IPS DF 6.9 (cell line): ENCODE results near the gene GCK.

Experiments
- DNase-seq: peaks from one replicate; pipeline ENCODE4 v3.0.0-alpha.2; 2013; ENCODE audit warnings: low read depth, low spot score
- H3K27ac ChIP-seq: one replicate; pipeline ENCODE4 v1.5.1; 2013; ENCODE audit warnings: low read length, control low read depth
- H3K27me3 ChIP-seq: 2 replicates; pipeline ENCODE4 v1.6.1; 2013; ENCODE audit warnings: mild to moderate bottlenecking, low read length; ENCODE audit not compliant: control insufficient read depth, insufficient read depth
- H3K36me3 ChIP-seq: 2 replicates; pipeline ENCODE4 v1.6.1; 2013; ENCODE audit warnings: low read length; ENCODE audit not compliant: control insufficient read depth, insufficient read depth
- H3K4me1 ChIP-seq: 2 replicates; pipeline ENCODE4 v1.6.1; 2013; ENCODE audit warnings: low read length; ENCODE audit not compliant: control insufficient read depth, insufficient read depth
- H3K4me3 ChIP-seq: 2 replicates; pipeline ENCODE4 v1.5.1; 2013; ENCODE audit warnings: mild to moderate bottlenecking, low read length
- H3K9me3 ChIP-seq: 2 replicates; pipeline ENCODE4 v1.6.1; 2013; ENCODE audit warnings: low read length, inconsistent platforms; ENCODE audit not compliant: control insufficient read depth, insufficient read depth
- WGBS: extraction: QIAGEN DNeasy Blood & Tissue Kit; methylation state at CpG from one replicate; pipeline ENCODE4 v1.1.7; 2013; ENCODE audit warnings: mixed read lengths, missing lambda C conversion rate; ENCODE audit not compliant: insufficient read length, insufficient coverage; 5-methylcytosine and 5-hydroxymethylcytosine counted together

The GCK gene

DNA sequence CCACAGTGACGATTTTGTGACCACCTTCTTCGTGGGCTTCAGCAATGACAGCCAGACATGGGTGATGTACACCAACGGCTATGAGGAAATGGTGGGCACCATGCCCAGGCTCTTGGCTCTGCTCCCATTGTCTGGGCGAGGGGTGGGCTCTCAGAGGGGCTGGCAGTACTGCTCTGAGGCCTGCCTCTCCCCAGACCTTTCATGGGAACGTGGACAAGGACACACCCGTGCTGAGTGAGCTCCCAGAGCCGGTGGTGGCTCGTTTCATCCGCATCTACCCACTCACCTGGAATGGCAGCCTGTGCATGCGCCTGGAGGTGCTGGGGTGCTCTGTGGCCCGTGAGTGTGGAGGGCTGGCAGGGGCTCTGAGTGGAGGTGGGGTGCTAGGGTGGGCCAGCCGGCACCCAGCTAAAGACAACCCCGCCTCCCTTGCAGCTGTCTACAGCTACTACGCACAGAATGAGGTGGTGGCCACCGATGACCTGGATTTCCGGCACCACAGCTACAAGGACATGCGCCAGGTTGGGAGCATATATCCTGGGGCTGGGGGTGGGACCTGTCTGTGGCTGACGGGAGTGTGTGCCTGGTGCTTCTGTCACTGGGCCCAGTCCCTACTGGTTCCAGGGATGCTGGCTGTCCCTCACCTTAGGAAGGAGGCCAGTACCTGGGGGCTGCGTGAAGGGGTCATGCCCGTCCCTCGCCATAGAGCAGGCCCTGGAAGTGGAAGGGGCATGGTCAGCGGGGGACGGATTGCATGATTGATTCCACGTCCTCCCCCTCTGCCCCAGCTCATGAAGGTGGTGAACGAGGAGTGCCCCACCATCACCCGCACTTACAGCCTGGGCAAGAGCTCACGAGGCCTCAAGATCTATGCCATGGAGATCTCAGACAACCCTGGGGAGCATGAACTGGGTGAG, 78.3 kb downstream of the GCK start:
- Histone ChIP-seq H3K4me1 (0 out of 2 replicates have a peak, but pooled peaks cover 2% of the 10 kb centered on the region), H3K9me3 (no peaks in the 10 kb centered on the region), H3K36me3 (peaks cover 36% of the 10 kb centered on the region), H3K27ac (no peak overlapping the region), H3K4me3 (no peak overlapping the region), H3K27me3 (no peaks in the 10 kb centered on the region)
- WGBS, result no CpG with 5 or more reads among the region's 27 CpGs
- DNase-seq, result no peak

- no peaks in the 10 kb centered on the region for H3K27me3 ChIP-seq
- peaks cover 28% of the 10 kb centered on the region for H3K36me3 ChIP-seq
- 0 out of 2 replicates have a peak, but pooled peaks cover 2% of the 10 kb centered on the region for H3K4me1 ChIP-seq
- H3K9me3 ChIP-seq, result no peaks in the 10 kb centered on the region
- H3K4me3 ChIP-seq, result no peak overlapping the region
- DNase-seq, result no peak
- no CpG with 5 or more reads among the region's 18 CpGs for WGBS
- H3K27ac ChIP-seq, result no peak overlapping the region
These were observed 79.2 kb downstream of the GCK start for GRCh38 chr7:44109991-44110390.

GRCh38 chr7:44108768-44109750, 80.2 kb downstream of the GCK start:
- Histone ChIP-seq H3K36me3 (peaks cover 18% of the 10 kb centered on the region), H3K9me3 (no peaks in the 10 kb centered on the region), H3K4me3 (no peak overlapping the region), H3K4me1 (0 out of 2 replicates have a peak, but pooled peaks cover 2% of the 10 kb centered on the region), H3K27ac (no peak overlapping the region), H3K27me3 (no peaks in the 10 kb centered on the region)
- no peak for DNase-seq
- WGBS, result no CpG with 5 or more reads among the region's 21 CpGs

DNA sequence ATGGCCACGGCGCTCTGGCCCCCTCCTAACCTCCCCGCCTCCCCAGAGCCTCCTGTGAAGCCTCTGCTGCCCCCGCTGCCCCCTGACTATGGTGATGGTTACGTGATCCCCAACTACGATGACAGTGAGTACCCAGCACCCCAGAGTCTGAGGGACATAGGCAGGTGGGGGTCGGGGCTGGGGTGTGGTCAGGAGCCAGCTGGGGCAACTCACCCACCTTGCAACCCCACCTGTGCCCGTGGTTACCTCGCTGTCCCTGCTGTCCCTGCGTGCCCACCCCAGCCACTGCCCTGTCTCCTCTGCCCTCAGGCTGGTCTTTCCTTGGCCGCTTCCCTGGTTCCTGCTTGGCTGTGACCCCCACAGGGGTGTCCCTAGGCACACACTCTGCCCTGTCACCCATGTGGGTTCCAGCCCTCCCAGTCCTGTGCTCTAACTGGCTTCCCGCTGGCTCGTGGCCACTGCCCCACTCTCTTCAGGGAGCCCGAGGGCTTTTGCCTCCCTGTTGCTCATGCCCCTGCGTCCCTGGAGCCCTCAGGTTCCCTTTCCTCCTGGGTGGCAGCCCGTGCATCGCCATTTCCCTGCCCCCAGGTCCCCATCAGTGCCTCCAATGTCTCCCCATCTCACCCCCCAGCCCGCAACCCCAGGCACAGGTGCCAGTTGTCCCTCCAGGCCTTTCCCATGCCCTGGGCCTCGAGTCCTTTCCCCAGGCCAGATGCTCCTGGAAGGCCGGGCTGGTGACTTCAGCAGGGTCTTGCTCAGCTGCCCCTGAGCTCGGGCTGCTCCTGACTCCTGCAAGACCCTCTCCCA, 81.1 kb downstream of the GCK start:
- no peak overlapping the region for H3K27ac ChIP-seq
- no CpG with 5 or more reads among the region's 21 CpGs for WGBS
- no peaks in the 10 kb centered on the region for H3K9me3 ChIP-seq
- peaks cover 12% of the 10 kb centered on the region; the same call in 1 of the 2 replicates for H3K36me3 ChIP-seq
- DNase-seq, result no peak
- 0 out of 2 replicates have a peak, but pooled peaks cover 2% of the 10 kb centered on the region for H3K4me1 ChIP-seq
- H3K4me3 ChIP-seq, result no peak overlapping the region
- no peaks in the 10 kb centered on the region for H3K27me3 ChIP-seq

DNA sequence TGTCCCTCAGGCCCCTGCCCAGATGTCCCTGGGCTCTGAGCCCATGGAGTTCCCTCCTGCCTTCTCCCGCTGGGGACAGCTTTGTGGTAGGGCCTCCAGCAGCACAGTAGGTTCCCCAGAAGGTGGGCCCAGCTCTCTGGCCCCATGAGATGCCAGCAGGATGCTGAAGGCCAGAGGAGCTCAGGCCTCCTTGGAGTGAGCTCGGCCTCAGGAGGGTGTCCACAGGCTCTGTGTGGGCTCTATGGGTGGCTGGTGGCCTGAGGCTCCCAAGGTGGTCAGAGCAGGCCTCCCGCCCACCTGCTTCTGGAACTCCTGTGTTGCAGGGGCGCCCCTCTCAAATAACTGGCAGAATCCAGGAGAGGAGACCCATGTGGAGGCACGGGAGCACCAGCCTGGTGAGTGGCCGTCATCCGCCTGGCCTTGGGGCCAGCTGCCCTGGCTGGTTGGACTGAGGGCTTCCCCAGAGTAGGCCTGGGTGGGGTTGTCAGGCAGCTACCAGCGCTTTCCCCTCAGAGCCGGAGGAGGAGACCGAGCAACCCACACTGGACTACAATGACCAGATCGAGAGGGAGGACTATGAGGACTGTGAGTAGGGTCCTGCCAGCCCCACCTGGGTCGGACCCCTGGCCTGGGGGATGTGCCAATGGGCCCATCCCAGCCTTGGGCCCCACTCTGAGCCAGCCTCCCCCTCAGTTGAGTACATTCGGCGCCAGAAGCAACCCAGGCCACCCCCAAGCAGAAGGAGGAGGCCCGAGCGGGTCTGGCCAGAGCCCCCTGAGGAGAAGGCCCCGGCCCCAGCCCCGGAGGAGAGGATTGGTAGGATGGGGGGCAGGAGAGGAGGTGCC, 81.9 kb downstream of the GCK start:
- no peak overlapping the region for H3K4me3 ChIP-seq
- no CpG with 5 or more reads among the region's 18 CpGs for WGBS
- peaks cover 10% of the 10 kb centered on the region; the same call in 1 of the 2 replicates for H3K36me3 ChIP-seq
- H3K27ac ChIP-seq, result no peak overlapping the region
- DNase-seq, result no peak
- no peaks in the 10 kb centered on the region for H3K27me3 ChIP-seq
- no peaks in the 10 kb centered on the region for H3K9me3 ChIP-seq
- no peaks in the 10 kb centered on the region for H3K4me1 ChIP-seq

GRCh38 chr7:44106311-44107065, 82.8 kb downstream of the GCK start:
- H3K27me3 ChIP-seq, result no peaks in the 10 kb centered on the region
- peaks cover 10% of the 10 kb centered on the region; the same call in 1 of the 2 replicates for H3K36me3 ChIP-seq
- no peaks in the 10 kb centered on the region for H3K4me1 ChIP-seq
- no peak overlapping the region for H3K4me3 ChIP-seq
- H3K9me3 ChIP-seq, result no peaks in the 10 kb centered on the region
- H3K27ac ChIP-seq, result no peak overlapping the region
- WGBS, result no CpG with 5 or more reads among the region's 10 CpGs
- DNase-seq, result no peak

- peaks cover 6% of the 10 kb centered on the region; the same call in 1 of the 2 replicates for H3K36me3 ChIP-seq
- H3K27me3 ChIP-seq, result no peaks in the 10 kb centered on the region
- H3K4me3 ChIP-seq, result no peak overlapping the region
- no CpG with 5 or more reads among the region's 2 CpGs for WGBS
- H3K9me3 ChIP-seq, result no peaks in the 10 kb centered on the region
- H3K27ac ChIP-seq, result no peak overlapping the region
- no peak for DNase-seq
- no peaks in the 10 kb centered on the region for H3K4me1 ChIP-seq
These were observed 83.4 kb downstream of the GCK start for GRCh38 chr7:44105832-44106231.

DNA sequence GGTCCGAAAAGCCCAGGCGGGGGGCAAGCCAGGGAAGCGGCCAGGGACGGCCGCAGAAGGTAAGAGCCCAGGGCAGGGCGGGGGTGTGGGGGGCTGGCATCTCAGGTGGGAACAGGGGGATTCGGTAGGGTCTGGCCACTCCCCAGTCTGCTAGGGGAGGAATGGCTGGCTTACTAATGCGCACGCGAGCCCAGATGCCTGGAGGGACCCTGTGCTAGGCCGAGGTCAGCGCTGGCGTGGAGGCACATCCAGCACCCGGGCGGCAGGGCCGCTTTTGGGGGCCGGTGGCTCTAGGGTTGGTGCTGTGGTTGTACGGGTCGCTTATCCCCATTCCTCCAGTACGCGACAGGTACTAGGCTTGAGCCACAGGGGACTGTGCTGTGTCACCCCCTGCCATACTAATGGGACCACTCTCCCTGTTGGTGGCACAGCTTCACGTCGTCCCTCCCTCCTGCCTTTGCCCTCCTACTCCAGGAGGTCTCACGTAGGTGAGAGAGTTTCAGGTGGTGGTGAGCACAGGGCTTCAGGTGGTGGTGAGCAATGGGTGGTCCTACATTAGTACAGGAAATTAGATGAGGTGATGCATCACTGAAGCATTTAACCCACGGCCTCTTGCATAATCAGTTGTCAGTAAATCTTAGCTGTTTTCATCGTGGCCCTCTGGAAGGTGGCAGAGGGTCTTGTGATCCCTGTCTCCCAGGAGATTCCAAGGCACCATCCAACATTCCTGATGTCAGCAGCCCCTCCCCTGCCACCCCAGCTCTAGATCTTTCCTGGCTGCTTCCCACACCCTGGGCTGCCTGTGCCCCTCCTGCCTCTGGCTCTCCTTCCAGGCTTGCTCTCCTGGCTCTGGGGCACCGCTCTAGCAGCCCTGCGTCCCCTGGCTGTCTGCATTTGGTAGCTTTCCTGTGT, 84.1 kb downstream of the GCK start:
- H3K4me3 ChIP-seq, result peak overlapping the region; percentile 78; the same call in 1 of the 2 replicates
- DNase-seq, result no peak

More for the DNA sequence above, 84.1 kb downstream of the GCK start:
- WGBS, result no CpG with 5 or more reads among the region's 28 CpGs
- 0 out of 2 replicates have a peak, but pooled peaks cover 5% of the 10 kb centered on the region for H3K36me3 ChIP-seq
- no peaks in the 10 kb centered on the region for H3K9me3 ChIP-seq
- 0 out of 2 replicates have a peak, but pooled peaks cover 1% of the 10 kb centered on the region for H3K4me1 ChIP-seq
- no peak overlapping the region for H3K27ac ChIP-seq
- H3K27me3 ChIP-seq, result no peaks in the 10 kb centered on the region
